Uterus (tissue), 2 donors: ENCODE data around the gene CDK5R2.

Source experiments
- POLR2A ChIP-seq, 2 donors: fragments of 450-650 bp; IDR thresholded peaks; one replicate each; pipeline ENCODE4 v1.6.1; 2016; ENCODE audit warnings: antibody characterized with exemption in 2 of 2, mild to moderate bottlenecking in 1 of 2, moderate library complexity in 1 of 2
- TF ChIP-seq, protein P1 (sequence below), 4 experiments: fragments of 200-600 bp in 2 of 4; fragments of 450-650 bp in 2 of 4; sonication (generic) in 2 of 4; IDR thresholded peaks; one replicate each; pipeline ENCODE4 v1.5.1; 2016 to 2019; ENCODE audit warnings: antibody characterized with exemption in 4 of 4, mild to moderate bottlenecking in 2 of 4, moderate library complexity in 1 of 4

- TF ChIP-seq, protein P1, sequence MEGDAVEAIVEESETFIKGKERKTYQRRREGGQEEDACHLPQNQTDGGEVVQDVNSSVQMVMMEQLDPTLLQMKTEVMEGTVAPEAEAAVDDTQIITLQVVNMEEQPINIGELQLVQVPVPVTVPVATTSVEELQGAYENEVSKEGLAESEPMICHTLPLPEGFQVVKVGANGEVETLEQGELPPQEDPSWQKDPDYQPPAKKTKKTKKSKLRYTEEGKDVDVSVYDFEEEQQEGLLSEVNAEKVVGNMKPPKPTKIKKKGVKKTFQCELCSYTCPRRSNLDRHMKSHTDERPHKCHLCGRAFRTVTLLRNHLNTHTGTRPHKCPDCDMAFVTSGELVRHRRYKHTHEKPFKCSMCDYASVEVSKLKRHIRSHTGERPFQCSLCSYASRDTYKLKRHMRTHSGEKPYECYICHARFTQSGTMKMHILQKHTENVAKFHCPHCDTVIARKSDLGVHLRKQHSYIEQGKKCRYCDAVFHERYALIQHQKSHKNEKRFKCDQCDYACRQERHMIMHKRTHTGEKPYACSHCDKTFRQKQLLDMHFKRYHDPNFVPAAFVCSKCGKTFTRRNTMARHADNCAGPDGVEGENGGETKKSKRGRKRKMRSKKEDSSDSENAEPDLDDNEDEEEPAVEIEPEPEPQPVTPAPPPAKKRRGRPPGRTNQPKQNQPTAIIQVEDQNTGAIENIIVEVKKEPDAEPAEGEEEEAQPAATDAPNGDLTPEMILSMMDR (IDR thresholded peaks at IDR 0.05) = no peak
- no peak for TF ChIP-seq POLR2A (IDR thresholded peaks at IDR 0.05)
These were observed 7.3 kb upstream of the CDK5R2 start for GRCh38 chr2:218952160-218952559.
